GM18502 (cell line): ENCODE measurements around the gene RFFL.
A peak's percentile ranks its signal among the peaks of the same experiment; 100 is the strongest.
"Not testable (repeated sequence)": the region's sequence is repeated elsewhere in the genome, so short reads cannot be mapped to it uniquely, and the experiment has no call there.

Experiments used
- ATAC-seq: cut with Tn5 transposase; IDR thresholded peaks from one replicate; pipeline ENCODE4 v1.9.1; 2021; ENCODE audit warnings: mild to moderate bottlenecking; ENCODE audit not compliant: unreplicated experiment, poor library complexity

The RFFL gene

DNA sequence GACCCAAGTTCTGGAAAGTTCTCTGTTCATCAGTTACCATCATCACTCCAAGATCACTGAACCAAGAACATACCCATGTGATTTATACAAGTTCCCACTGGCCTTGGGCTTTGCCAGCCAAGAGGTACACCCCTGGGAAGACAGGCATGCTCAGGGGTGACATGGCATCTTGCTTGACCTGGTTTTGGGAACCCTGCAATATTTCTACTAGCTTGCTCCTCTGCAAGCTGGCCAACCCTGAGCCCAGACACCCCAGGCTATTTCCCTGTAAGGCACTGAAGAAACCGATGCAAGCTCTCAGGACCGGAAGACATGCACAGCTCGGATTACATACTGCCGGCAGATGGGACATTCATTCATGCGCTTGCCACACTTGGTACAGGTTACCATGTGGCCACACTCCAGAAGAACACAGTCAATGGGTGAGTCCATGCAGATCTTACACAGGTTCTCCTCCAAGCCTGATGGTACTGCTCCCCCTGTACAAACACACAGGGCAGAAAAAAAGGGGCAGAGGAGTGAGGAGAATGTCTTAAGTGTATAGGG is 51.8 kb downstream of the RFFL start:
- no peak for ATAC-seq

- ATAC-seq, result no peak
Measured at GRCh38 chr17:35010093-35010492, 53.4 kb downstream of the RFFL start.

DNA sequence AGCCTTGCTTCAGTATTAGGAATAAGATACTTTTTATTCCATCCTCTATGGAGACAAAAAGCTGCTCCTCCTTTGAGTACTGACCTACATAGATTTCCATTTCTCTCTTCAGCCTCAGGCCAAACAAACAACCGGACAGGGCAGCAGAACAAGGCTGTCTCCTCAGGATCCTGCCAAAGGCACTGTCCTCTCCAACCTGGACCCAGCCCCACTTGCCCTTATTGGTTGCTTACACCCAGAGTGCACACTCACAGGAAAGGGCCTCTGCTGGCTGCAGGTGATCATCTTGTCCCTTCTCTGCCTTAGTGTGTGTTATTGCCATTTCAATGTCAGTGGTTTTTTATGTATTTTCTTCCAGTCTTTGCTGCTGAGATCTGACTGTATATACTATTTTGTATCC is 56.5 kb downstream of the RFFL start:
- ATAC-seq, result no peak

DNA sequence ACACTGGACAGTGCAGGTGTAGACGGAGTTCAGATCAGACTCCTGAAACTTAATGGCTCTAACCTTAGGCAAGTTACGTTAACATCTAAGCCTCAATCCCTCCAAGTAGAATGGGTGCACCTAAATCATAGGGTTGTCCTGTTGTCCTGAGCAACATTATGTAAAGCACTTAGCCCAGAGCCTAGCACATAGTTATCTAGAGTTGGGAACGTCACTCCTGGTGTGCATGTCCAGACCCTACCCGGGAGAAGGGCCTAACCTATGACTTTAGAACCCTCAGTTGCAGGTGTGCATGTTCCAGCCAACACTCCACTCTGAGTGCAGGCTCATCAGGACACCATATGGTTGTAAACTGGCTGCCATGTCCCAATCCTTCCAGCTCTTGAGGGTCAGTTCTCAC is 57.2 kb downstream of the RFFL start:
- ATAC-seq, result no peak

GRCh38 chr17:35003778-35004177 is 59.7 kb downstream of the RFFL start:
- ATAC-seq, result no peak

- ATAC-seq, result no peak
Measured at GRCh38 chr17:35002876-35003551, 60.5 kb downstream of the RFFL start.

- ATAC-seq, result no peak
Measured at GRCh38 chr17:35001549-35001948, 62.0 kb downstream of the RFFL start.

DNA sequence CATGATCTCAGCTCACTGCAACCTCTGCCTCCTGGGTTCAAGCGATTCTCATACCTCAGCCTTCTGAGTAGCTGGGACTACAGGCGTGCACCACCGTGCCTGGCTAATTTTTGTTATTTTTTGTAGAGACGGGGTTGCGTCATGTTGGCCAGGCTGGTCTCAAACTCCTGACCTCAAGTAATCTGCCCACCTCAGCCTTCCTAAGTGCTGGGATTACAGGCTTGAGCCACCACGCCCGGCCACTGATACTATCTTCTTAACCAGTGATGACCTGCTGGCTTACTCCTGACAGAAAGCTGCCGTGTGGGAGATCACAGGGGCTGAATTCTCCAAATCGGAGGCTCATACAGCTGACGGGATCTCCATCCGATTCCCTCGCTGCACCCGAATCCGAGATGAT is 62.5 kb downstream of the RFFL start:
- not testable (repeated sequence) for ATAC-seq

DNA sequence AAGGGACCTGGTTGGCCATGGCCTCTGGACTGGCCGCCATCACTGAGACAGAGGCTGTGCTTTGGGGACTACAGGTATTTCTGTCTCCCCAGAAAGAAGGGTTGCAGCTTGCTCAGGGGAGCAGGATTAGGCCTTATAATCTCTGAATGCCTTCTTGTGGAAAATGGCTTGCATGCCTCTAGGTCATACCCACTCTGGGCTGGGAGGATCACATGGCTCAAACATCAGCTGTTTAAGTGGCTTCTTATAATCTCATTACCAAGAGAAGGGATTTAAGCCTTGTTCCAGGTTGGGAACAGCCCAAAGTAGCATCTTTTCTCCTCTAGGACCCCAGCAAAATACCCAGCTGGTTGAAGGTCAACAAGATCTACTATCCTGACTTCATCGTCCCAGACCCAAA is 64.1 kb downstream of the RFFL start:
- ATAC-seq, result no peak

DNA sequence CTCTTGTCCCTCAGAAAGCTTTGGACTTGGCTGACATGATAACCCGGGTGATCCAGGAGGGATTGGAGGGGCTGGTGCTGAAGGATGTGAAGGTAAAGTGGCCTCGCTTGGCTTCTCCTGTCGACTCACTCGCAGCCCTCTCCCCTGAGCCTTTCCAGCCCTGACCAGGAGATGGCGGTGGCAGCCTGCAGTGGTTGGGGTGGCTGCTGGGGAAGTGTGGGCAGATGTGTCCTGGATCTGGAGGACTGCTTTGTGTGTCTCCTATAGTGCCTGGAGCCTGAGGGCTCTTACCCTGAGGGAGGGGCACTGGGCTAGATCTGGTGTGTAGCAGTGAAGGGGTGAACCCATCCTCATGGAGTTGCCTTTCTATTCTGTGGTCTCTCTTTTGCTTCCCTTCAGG is 65.3 kb downstream of the RFFL start:
- ATAC-seq, result peak; percentile 55

- no peak for ATAC-seq
Measured at GRCh38 chr17:34997355-34997862, 66.1 kb downstream of the RFFL start.

DNA sequence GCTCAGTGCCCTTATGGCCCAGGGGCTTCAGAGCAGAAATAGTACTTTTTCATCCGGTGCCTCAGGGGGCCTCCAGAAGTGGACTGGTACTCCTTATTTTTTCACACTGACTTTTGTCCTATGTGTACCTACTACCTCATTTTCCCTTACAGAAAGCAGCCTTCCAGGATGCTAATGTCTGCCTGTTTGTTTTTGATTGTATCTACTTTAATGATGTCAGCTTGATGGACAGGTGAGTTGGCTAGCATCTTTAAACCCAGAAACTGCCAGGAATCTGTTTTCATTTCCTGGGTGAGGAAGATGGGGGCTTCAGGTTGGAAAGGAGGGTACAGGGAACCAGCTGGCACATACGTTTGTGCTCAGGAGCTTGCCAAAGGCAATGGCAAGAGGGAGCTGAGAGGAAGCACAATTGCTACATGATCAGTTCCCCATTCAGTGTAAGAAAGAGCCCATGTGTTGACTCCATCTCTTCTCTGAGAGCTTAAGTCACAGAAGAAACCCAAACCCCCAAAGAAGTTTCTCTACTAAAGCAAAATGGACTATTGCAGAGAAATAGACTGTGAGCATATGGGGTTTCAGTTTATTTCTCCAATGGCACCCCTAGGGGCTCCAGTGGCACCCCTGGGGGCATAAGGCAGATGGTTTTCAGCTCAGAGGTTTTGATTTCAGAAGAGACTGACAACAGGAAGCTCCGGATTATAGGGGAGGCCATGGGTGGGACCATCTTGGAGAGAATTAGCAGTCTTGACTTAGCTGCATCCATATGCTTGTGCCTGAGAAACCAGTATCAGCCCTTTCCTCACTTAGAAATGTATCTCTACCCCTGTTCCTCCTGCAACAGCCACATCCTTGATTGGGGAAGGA is 66.9 kb downstream of the RFFL start:
- ATAC-seq, result no peak

DNA sequence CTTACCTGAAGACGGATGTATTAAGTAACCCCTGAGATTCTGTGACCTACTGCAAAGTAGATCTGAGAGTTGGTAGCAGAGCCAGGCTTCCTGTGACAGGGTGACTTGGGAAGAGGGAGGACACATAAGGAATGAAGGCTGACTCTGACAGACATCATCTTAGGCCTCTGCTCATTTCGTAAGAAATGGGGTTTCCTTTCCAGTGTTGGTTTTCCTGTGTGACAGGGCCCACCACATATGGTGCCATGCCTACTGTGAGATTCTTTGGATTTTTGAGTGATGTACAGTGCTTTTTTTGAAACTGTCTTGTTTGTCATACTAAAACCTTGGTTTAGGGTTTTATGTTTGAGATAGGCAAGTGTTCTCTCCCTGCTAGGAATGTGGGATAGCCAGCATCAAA is 70.5 kb downstream of the RFFL start:
- no peak for ATAC-seq

GRCh38 chr17:34991606-34992005 is 71.9 kb downstream of the RFFL start:
- ATAC-seq, result no peak

DNA sequence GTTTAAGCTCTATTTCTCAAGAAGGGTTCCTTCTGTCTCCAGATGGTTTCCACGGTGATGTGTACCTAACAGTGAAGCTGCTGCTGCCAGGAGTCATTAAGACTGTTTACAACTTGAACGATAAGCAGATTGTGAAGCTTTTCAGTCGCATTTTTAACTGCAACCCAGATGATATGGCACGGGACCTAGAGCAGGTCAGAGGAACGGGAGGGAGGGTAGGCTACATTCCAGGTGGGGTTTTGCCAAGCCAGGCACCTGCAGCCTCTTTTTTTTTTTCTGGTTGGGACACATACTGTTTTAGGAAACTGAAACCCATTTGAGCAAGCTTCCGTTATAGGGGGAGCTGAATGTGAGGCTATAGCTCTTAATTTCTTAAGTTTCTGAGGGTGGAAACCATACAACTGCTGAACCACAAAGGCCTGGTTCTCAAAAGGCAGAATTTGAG is 72.6 kb downstream of the RFFL start:
- ATAC-seq, result no peak

- ATAC-seq, result no peak
Measured at GRCh38 chr17:34989473-34989872, 74.0 kb downstream of the RFFL start.

DNA sequence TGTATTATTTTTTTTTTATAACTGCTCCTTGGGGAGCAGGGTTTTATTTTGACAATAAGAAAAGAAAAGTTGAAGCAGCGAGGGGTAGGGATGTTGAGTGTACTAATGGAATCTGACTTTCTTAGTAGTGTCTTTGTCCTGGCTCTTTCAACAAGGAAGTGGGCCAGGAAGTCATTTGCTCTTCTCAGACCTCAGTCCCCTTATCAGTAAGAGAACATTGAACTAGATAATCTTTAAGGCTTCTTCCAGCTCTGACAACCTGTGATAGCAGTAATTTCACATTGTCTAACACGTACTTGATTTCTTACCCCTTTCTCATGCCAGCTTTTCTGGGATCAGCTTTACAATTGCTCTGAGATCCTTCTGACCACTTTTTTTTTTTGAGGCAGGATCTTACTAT is 74.9 kb downstream of the RFFL start:
- no peak for ATAC-seq

DNA sequence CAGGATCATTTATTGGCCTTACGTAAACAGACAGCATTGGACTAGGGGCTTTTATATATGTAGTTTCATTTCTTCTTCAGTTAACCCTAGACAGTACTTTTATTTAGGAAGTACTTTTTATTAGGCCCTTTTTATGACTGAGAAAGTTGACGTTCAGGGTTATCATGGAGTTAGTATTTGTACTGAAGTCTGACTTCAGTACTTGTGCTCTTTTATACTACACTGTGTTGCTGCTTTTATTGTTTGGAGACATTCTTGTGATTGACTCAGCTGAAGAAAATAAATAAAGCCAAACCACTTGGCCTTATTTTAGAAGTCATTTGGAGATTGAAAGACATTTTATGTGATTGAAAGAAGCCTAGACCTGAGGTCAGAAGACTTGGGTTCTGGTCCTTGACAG is 76.3 kb downstream of the RFFL start:
- no peak for ATAC-seq

DNA sequence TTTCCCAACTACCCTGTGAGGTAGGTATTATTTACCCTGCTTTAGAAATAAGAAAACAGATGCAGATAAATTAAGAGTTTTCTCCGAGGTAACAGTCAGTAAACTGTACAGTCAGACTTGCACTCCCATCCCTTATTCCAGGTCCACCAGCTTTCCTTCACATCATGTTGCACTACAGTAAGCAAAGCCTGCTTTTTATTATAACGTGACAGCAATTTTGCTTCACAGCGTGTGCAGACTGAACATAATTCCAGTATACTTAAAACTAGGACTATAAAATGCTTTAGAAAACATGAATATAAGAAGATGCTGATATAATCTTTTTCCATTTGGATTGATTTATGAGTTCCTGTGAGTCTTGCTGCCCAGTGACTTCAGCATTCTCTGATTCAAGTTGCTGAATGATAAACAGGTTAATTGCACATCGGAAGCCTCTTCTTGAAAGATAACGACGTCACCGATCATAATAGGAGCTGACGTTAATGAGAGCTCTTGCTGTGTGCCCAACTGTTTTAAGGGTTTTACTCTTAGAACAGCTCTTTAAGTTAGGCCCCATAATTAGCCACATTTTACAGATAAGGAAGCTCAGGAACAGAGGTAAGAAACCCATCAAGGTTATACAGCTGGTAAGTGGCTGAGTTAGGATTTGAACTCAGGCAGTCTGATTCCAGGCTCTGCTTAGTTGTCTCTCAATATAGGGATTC is 81.8 kb downstream of the RFFL start:
- ATAC-seq, result no peak

DNA sequence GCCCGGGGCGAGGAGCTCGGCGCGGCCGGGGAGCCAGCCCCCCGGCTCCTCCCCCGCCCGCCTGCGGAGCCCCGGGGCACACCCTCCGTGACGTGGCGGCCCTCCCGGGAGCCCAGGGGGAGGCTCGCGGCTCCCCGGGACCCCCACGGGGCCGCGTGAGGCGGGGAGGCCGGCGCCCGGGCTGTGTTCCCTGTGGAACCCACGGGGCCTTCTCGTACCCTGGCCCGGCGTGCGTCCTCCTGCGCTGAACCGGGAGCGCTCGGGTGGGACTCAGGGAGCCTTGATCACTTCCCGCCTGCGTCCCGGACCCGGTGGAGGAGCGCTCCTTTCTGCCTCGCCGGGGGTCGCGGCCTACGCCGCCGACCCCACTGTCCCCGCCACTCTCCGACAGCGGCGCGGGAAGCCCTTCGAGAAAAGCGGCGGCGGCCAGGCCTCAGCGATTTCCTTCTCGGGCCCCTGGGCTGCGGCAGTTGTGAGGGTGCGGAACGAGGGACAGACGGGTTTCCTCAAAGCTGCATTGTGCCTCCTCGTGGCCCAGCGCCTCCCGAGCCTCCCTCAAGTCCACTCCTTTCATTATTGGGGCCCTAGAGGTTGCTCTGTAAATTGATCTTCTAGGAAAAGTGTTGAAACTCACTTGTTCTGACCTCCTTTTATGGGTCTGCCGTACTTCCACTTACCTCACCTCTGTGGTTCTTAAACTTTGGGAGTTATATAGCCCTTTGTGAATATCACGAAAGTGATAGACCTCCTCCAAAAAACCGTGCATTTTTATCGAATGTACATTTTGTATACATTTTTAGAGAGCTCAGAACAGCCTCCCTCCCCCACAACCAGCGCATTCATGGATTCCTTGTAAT is 82.6 kb downstream of the RFFL start:
- ATAC-seq, result peak; percentile 82
